Ishikawa (cell line): Measurements from ENCODE around the gene PNPLA2.

Experiments used
- CEBPB ChIP-seq: IDR thresholded peaks from 2 replicates; pipeline ENCODE4 v1.6.1; 2012
- CREB1 ChIP-seq: IDR thresholded peaks from 2 replicates; pipeline ENCODE4 v1.6.1; 2012; ENCODE audit warnings: low read depth
- EP300 ChIP-seq: IDR thresholded peaks from 2 replicates; pipeline ENCODE4 v1.6.1; 2012; ENCODE audit warnings: borderline replicate concordance
- FOXM1 ChIP-seq: IDR thresholded peaks from 2 replicates; pipeline ENCODE4 v1.6.1; 2012; ENCODE audit warnings: low read depth, borderline replicate concordance
- MAX ChIP-seq: IDR thresholded peaks from 2 replicates; pipeline ENCODE4 v1.6.1; 2012
- NFIC ChIP-seq: IDR thresholded peaks from 2 replicates; pipeline ENCODE4 v1.6.1; 2012
- RAD21 ChIP-seq: IDR thresholded peaks from 2 replicates; pipeline ENCODE4 v1.6.1; 2012; ENCODE audit warnings: low read depth
- REST ChIP-seq: IDR thresholded peaks from 2 replicates; pipeline ENCODE4 v1.6.1; 2012; ENCODE audit warnings: low read depth, mild to moderate bottlenecking
- TAF1 ChIP-seq: IDR thresholded peaks from 2 replicates; pipeline ENCODE4 v1.6.1; 2012; ENCODE audit warnings: low read depth, mild to moderate bottlenecking
- TCF12 ChIP-seq: IDR thresholded peaks from 2 replicates; pipeline ENCODE4 v1.6.1; 2012; ENCODE audit warnings: low read depth
- TEAD4 ChIP-seq: IDR thresholded peaks from 2 replicates; pipeline ENCODE4 v1.6.1; 2012
- USF1 ChIP-seq: IDR thresholded peaks from 2 replicates; pipeline ENCODE4 v1.6.1; 2012
- YY1 ChIP-seq: IDR thresholded peaks from 2 replicates; pipeline ENCODE4 v1.6.1; 2012; ENCODE audit warnings: low read depth

GRCh38 chr11:868394-868793 lies 49.7 kb downstream of the PNPLA2 start:
- TF ChIP-seq USF1 (no peak), MAX (no peak), REST (no peak), EP300 (no peak), RAD21 (no peak), TAF1 (no peak), NFIC (no peak), YY1 (no peak), TCF12 (no peak), CEBPB (no peak), TEAD4 (no peak), CREB1 (no peak), FOXM1 (no peak)
